IPS-18c (cell line): Measurements from ENCODE around the gene MCOLN2.
"Not testable (repeated sequence)": the region's sequence is repeated elsewhere in the genome, so short reads cannot be mapped to it uniquely, and the experiment has no call there.

Experiments
- H3K4me3 ChIP-seq: 2 replicates; pipeline ENCODE4 v1.7.0; 2013; ENCODE audit warnings: low read depth, mild to moderate bottlenecking, low read length, moderate library complexity; ENCODE audit not compliant: insufficient read depth
- H3K9me3 ChIP-seq: one replicate; pipeline ENCODE4 v1.6.1; 2013; ENCODE audit warnings: mild to moderate bottlenecking, low read length, moderate library complexity; ENCODE audit not compliant: control insufficient read depth, insufficient read depth

The MCOLN2 gene

GRCh38 chr1:84996846-84997666, at the start of gene MCOLN2:
Gene MCOLN2 (minus strand): TSS chr1:84997113. CDS start chr1:84996872, 241 bp downstream.
- H3K9me3 ChIP-seq, result peaks cover 2% of the 10 kb centered on the region
- H3K4me3 ChIP-seq, result peak within 1 kb of the TSS; percentile 67

- no peaks in the 10 kb centered on the region for H3K9me3 ChIP-seq
- no peak overlapping the region for H3K4me3 ChIP-seq
These were observed 45.5 kb upstream of the MCOLN2 start for GRCh38 chr1:85042413-85042812.

- H3K9me3 ChIP-seq, result no peaks in the 10 kb centered on the region
- H3K4me3 ChIP-seq, result no peak overlapping the region
These were observed 44.9 kb upstream of the MCOLN2 start for GRCh38 chr1:85041793-85042192.

- no peaks in the 10 kb centered on the region for H3K9me3 ChIP-seq
- no peak overlapping the region for H3K4me3 ChIP-seq
These were observed 36.3 kb upstream of the MCOLN2 start for GRCh38 chr1:85033221-85033620.

- Histone ChIP-seq H3K4me3 (no peak overlapping the region), H3K9me3 (no peaks in the 10 kb centered on the region)
These were observed 33.6 kb upstream of the MCOLN2 start for GRCh38 chr1:85030536-85030935.

- H3K4me3 ChIP-seq, result no peak overlapping the region
- H3K9me3 ChIP-seq, result no peaks in the 10 kb centered on the region
These were observed 31.2 kb upstream of the MCOLN2 start for GRCh38 chr1:85028151-85028550.

- H3K4me3 ChIP-seq, result no peak overlapping the region
- H3K9me3 ChIP-seq, result no peaks in the 10 kb centered on the region
These were observed 30.5 kb upstream of the MCOLN2 start for GRCh38 chr1:85027242-85027983.

GRCh38 chr1:85025940-85026339, 29.0 kb upstream of the MCOLN2 start:
- no peak overlapping the region for H3K4me3 ChIP-seq
- H3K9me3 ChIP-seq, result no peaks in the 10 kb centered on the region

GRCh38 chr1:85024736-85025135, 27.8 kb upstream of the MCOLN2 start:
- Histone ChIP-seq H3K4me3 (no peak overlapping the region), H3K9me3 (no peaks in the 10 kb centered on the region)

- Histone ChIP-seq H3K4me3 (no peak overlapping the region), H3K9me3 (no peaks in the 10 kb centered on the region)
These were observed 25.8 kb upstream of the MCOLN2 start for GRCh38 chr1:85022700-85023099.

GRCh38 chr1:85019994-85020393, 23.1 kb upstream of the MCOLN2 start:
- no peak overlapping the region for H3K4me3 ChIP-seq
- H3K9me3 ChIP-seq, result no peaks in the 10 kb centered on the region

- Histone ChIP-seq H3K4me3 (no peak overlapping the region), H3K9me3 (no peaks in the 10 kb centered on the region)
These were observed 18.9 kb upstream of the MCOLN2 start for GRCh38 chr1:85015826-85016225.

GRCh38 chr1:85005641-85006040, 8.7 kb upstream of the MCOLN2 start:
- H3K4me3 ChIP-seq, H3K9me3 ChIP-seq: not testable (repeated sequence)

GRCh38 chr1:85001742-85002141, 4.8 kb upstream of the MCOLN2 start:
- Histone ChIP-seq H3K9me3 (peaks cover 2% of the 10 kb centered on the region), H3K4me3 (no peak overlapping the region)

- peaks cover 2% of the 10 kb centered on the region for H3K9me3 ChIP-seq
- H3K4me3 ChIP-seq, result peak overlapping the region; percentile 63; the same call in 1 of the 2 replicates
These were observed 1.8 kb upstream of the MCOLN2 start for GRCh38 chr1:84998642-84999280.

GRCh38 chr1:84997667-84998600, 1.0 kb upstream of the MCOLN2 start:
- Histone ChIP-seq H3K4me3 (peak overlapping the region; percentile 63), H3K9me3 (peaks cover 2% of the 10 kb centered on the region)
